Left cardiac atrium (tissue), 4 donors: Measurements from ENCODE around the gene CHRNE. TPM values are rescaled to one million over a fixed set of nuclear protein-coding genes. Genes with fewer than 3 reads are reported as not detected.

Experiments used
- ATAC-seq, 2 donors: fragments of 200-7000 bp; cut with Tn5 transposase; one replicate each; pipeline ENCODE4 v1.9.1; 2020; ENCODE audit warnings: mild to moderate bottlenecking in 2 of 2, moderate library complexity in 2 of 2
- DNase-seq: peaks from one replicate; pipeline ENCODE4 v3.0.0-alpha.2; 2020
- intact Hi-C, 2 donors: fragments of 100-400 bp; cut with DNase I; formaldehyde crosslinking; loops; one replicate each; pipeline versions ENCODE4 v1.14.1 to v1.15.1; 2022 to 2023
- total RNA-seq, 2 donors: library from RNA; stranded (reverse); fragmentation: NEBNext Ultra II Directional; extraction: Animal tissue kit (Norgen Biotek cat#: 25700); gene quantifications; one replicate each; pipeline ENCODE4 v1.2.1, GENCODE V29; 2021
- donor health status: DM: no; HTN: yes; CAD: no.
- donor health status: DM: no; HTN: yes; CAD: no; lungs with severe emphysema.
- donor health status: DM: yes; HTN: yes; CAD: no.
- donor health status: Dilated cardiomyopathy.

CHRNE gene
- total RNA-seq, 2 donors from 2014 or later = 36.8 to 118 TPM

- DNase-seq = peak; percentile 19
- intact Hi-C loops = no loop called here
- no peak for ATAC-seq
Measured at GRCh38 chr17:4896332-4897197, 6.3 kb downstream of the CHRNE start.

- ATAC-seq = no peak
- intact Hi-C loops = no loop called here
Measured at GRCh38 chr17:4895657-4896331, 7.1 kb downstream of the CHRNE start.

GRCh38 chr17:4895121-4895520 is 7.8 kb downstream of the CHRNE start:
- DNase-seq (no peak), ATAC-seq (no peak)
- intact Hi-C loops = no loop called here

More at GRCh38 chr17:4895657-4896331, 7.1 kb downstream of the CHRNE start:
- DNase-seq = peak; percentile 22

- DNase-seq = peak; percentile 24
- intact Hi-C loops = no loop called here
- no peak for ATAC-seq
Measured at GRCh38 chr17:4893721-4894560, 9.0 kb downstream of the CHRNE start.

- intact Hi-C loops = no loop called here
- peak; percentile 22 for DNase-seq
- ATAC-seq = no peak
Measured at GRCh38 chr17:4893272-4893671, 9.6 kb downstream of the CHRNE start.

GRCh38 chr17:4892499-4893221 is 10.2 kb downstream of the CHRNE start:
- no peak for ATAC-seq
- intact Hi-C loops = no loop called here
- DNase-seq = peak; percentile 24

- intact Hi-C loops = no loop called here
- DNase-seq = no peak
- ATAC-seq = no peak
Measured at GRCh38 chr17:4891411-4892410, 11.2 kb downstream of the CHRNE start.

GRCh38 chr17:4887581-4887980 is 15.3 kb downstream of the CHRNE start:
- DNase-seq = no peak
- ATAC-seq = no peak
- intact Hi-C loops = loop anchor here (5.0 to 10.0 kb wide), 3 partner anchors 100 to 155 kb away; partner anchors contain the start of genes MED11 (in 2 of the 2), CXCL16 (in 1 of the 2), GLTPD2 (in 1 of the 2) and VMO1 (in 1 of the 2)

- no peak for DNase-seq
- intact Hi-C loops = loop anchor here (5.0 to 10.0 kb wide), 3 partner anchors 100 to 155 kb away; partner anchors contain the start of genes MED11 (in 2 of the 2), CXCL16 (in 1 of the 2), GLTPD2 (in 1 of the 2) and VMO1 (in 1 of the 2)
- ATAC-seq = no peak
Measured at GRCh38 chr17:4886830-4887229, 16.1 kb downstream of the CHRNE start.

- DNase-seq = no peak
- intact Hi-C loops = loop anchor here in 1 of 2 donors (5.0 to 10.0 kb wide), 2 partner anchors 97 to 150 kb away; partner anchors contain the start of genes CXCL16, GLTPD2, MED11 and VMO1
- no peak for ATAC-seq
Measured at GRCh38 chr17:4884489-4884888, 18.4 kb downstream of the CHRNE start.

GRCh38 chr17:4881761-4882555 is 20.9 kb downstream of the CHRNE start:
- ATAC-seq (peak; percentile 71 to 78), DNase-seq (peak; percentile 61)
- intact Hi-C loops = loop anchor here in 1 of 2 donors (5.0 to 10.0 kb wide), 2 partner anchors 95 to 147 kb away; partner anchors contain the start of genes CXCL16, GLTPD2, MED11 and VMO1

GRCh38 chr17:4880857-4881256 is 22.0 kb downstream of the CHRNE start:
- no peak for DNase-seq
- intact Hi-C loops = loop anchor here in 1 of 2 donors (5.0 to 10.0 kb wide), 2 partner anchors 94 to 146 kb away; partner anchors contain the start of genes CXCL16, GLTPD2, MED11 and VMO1
- no peak for ATAC-seq

- no peak for ATAC-seq
- intact Hi-C loops = loop anchor here in 1 of 2 donors (5.0 kb wide), 1 partner anchor 37 kb away; no protein-coding TSS in a partner anchor
- no peak for DNase-seq
Measured at GRCh38 chr17:4879601-4880000, 23.3 kb downstream of the CHRNE start.

- intact Hi-C loops = loop anchor here in 1 of 2 donors (5.0 kb wide), 1 partner anchor 35 kb away; no protein-coding TSS in a partner anchor
- ATAC-seq (peak in 1 of 2 donors; percentile 42), DNase-seq (no peak)
Measured at GRCh38 chr17:4877089-4877488, 25.8 kb downstream of the CHRNE start.

GRCh38 chr17:4872786-4873185 is 30.1 kb downstream of the CHRNE start:
- intact Hi-C loops = no loop called here
- DNase-seq (no peak), ATAC-seq (peak; percentile 41 to 50)

- intact Hi-C loops = no loop called here
- ATAC-seq (no peak), DNase-seq (no peak)
Measured at GRCh38 chr17:4870855-4871254, 32.0 kb downstream of the CHRNE start.
